Glutamatergic neuron (in vitro differentiated cells): ENCODE data around the gene DNAH8. TPM values are rescaled to one million over a fixed set of nuclear protein-coding genes. Genes with fewer than 3 reads are reported as not detected.

Experiments used
- DNase-seq: peaks from one replicate; pipeline ENCODE4 v3.0.0; 2022
- H3K27ac Mint-ChIP-seq: one replicate; pipeline ENCODE4 v1.8.0; 2020; ENCODE audit warnings: mild to moderate bottlenecking, mixed read lengths, inconsistent platforms; ENCODE audit not compliant: unreplicated experiment
- H3K27me3 Mint-ChIP-seq: one replicate; pipeline ENCODE4 v1.8.0; 2020; ENCODE audit warnings: mild to moderate bottlenecking, moderate library complexity, mixed read lengths, inconsistent platforms; ENCODE audit not compliant: unreplicated experiment
- H3K36me3 Mint-ChIP-seq: one replicate; pipeline ENCODE4 v1.8.0; 2020; ENCODE audit warnings: mild to moderate bottlenecking, mixed read lengths, inconsistent platforms; ENCODE audit not compliant: unreplicated experiment
- H3K4me1 Mint-ChIP-seq: one replicate; pipeline ENCODE4 v1.8.0; 2020; ENCODE audit warnings: mild to moderate bottlenecking, low read depth, mixed read lengths, inconsistent platforms; ENCODE audit not compliant: unreplicated experiment
- H3K4me3 Mint-ChIP-seq: one replicate; pipeline ENCODE4 v1.8.0; 2020; ENCODE audit warnings: mild to moderate bottlenecking, mixed read lengths, inconsistent platforms; ENCODE audit not compliant: unreplicated experiment
- H3K9me3 Mint-ChIP-seq: one replicate; pipeline ENCODE4 v1.8.0; 2020; ENCODE audit warnings: mild to moderate bottlenecking, moderate library complexity, mixed read lengths, inconsistent platforms; ENCODE audit not compliant: unreplicated experiment
- CTCF ChIP-seq: fragments of 200-600 bp; sonication (generic); IDR thresholded peaks from one replicate; pipeline ENCODE4 v1.5.0; 2021; ENCODE audit not compliant: partially characterized antibody, unreplicated experiment
- total RNA-seq: library from RNA; stranded (reverse); fragmentation: NEBNext Ultra II Directional; extraction: Animal tissue kit (Norgen Biotek cat#: 25700); gene quantifications from one replicate; pipeline ENCODE4 v1.2.1, GENCODE V29; 2021; ENCODE audit not compliant: unreplicated experiment

The DNAH8 gene
- total RNA-seq, 1 donor from 2014 or later = not detected

GRCh38 chr6:38728203-38728602 lies 13.1 kb downstream of the DNAH8 start:
- H3K9me3 Mint-ChIP-seq = no peaks in the 10 kb centered on the region
- H3K4me1 Mint-ChIP-seq = peaks cover 4% of the 10 kb centered on the region
- no peak for TF ChIP-seq CTCF
- no peak overlapping the region for H3K4me3 Mint-ChIP-seq
- H3K27me3 Mint-ChIP-seq = no peaks in the 10 kb centered on the region
- no peaks in the 10 kb centered on the region for H3K36me3 Mint-ChIP-seq
- no peak for DNase-seq
- H3K27ac Mint-ChIP-seq = no peak overlapping the region

- H3K9me3 Mint-ChIP-seq = no peaks in the 10 kb centered on the region
- H3K27me3 Mint-ChIP-seq = no peaks in the 10 kb centered on the region
- peaks cover under 1% of the 10 kb centered on the region for H3K36me3 Mint-ChIP-seq
- TF ChIP-seq CTCF = no peak
- H3K4me3 Mint-ChIP-seq = no peak overlapping the region
- peak overlapping the region; percentile 19 for H3K27ac Mint-ChIP-seq
- DNase-seq = no peak
- peaks cover 4% of the 10 kb centered on the region for H3K4me1 Mint-ChIP-seq
These were observed 15.2 kb downstream of the DNAH8 start for GRCh38 chr6:38730140-38730862.

GRCh38 chr6:38736951-38737350 lies 21.8 kb downstream of the DNAH8 start:
- DNase-seq = no peak
- Mint-ChIP-seq H3K36me3 (peaks cover 4% of the 10 kb centered on the region), H3K4me1 (no peaks in the 10 kb centered on the region), H3K27me3 (no peaks in the 10 kb centered on the region), H3K4me3 (no peak overlapping the region), H3K27ac (no peak overlapping the region), H3K9me3 (no peaks in the 10 kb centered on the region)
- TF ChIP-seq CTCF = no peak

- no peak for DNase-seq
- H3K4me1 Mint-ChIP-seq = no peaks in the 10 kb centered on the region
- H3K9me3 Mint-ChIP-seq = no peaks in the 10 kb centered on the region
- no peak overlapping the region for H3K4me3 Mint-ChIP-seq
- peaks cover 4% of the 10 kb centered on the region for H3K36me3 Mint-ChIP-seq
- no peak for TF ChIP-seq CTCF
- H3K27ac Mint-ChIP-seq = no peak overlapping the region
- H3K27me3 Mint-ChIP-seq = no peaks in the 10 kb centered on the region
These were observed 23.1 kb downstream of the DNAH8 start for GRCh38 chr6:38738261-38738660.

- DNase-seq = no peak
- peak; percentile 57 for TF ChIP-seq CTCF
These were observed 24.4 kb downstream of the DNAH8 start for GRCh38 chr6:38739532-38739931.

More at GRCh38 chr6:38739532-38739931, 24.4 kb downstream of the DNAH8 start:
- H3K9me3 Mint-ChIP-seq = no peaks in the 10 kb centered on the region
- no peaks in the 10 kb centered on the region for H3K27me3 Mint-ChIP-seq
- no peaks in the 10 kb centered on the region for H3K4me1 Mint-ChIP-seq
- no peak overlapping the region for H3K27ac Mint-ChIP-seq
- peaks cover 4% of the 10 kb centered on the region for H3K36me3 Mint-ChIP-seq
- H3K4me3 Mint-ChIP-seq = no peak overlapping the region
